Esophagus squamous epithelium (tissue), 4 donors: ENCODE data around the gene MEAF6.

Source experiments
- POLR2A ChIP-seq, 4 donors: fragments of 450-650 bp; IDR thresholded peaks; one replicate each; pipeline ENCODE4 v1.6.1; 2017; ENCODE audit warnings: antibody characterized with exemption in 4 of 4, mild to moderate bottlenecking in 4 of 4, moderate library complexity in 3 of 4
- TF ChIP-seq, protein P1 (sequence below), 6 experiments: fragments of 450-650 bp in 4 of 6; fragments of 200-600 bp in 2 of 6; sonication (generic) in 2 of 6; IDR thresholded peaks; one replicate each; pipeline ENCODE4 v1.5.1; 2016 to 2019; ENCODE audit warnings: antibody characterized with exemption in 6 of 6, mild to moderate bottlenecking in 4 of 6, moderate library complexity in 4 of 6

DNA sequence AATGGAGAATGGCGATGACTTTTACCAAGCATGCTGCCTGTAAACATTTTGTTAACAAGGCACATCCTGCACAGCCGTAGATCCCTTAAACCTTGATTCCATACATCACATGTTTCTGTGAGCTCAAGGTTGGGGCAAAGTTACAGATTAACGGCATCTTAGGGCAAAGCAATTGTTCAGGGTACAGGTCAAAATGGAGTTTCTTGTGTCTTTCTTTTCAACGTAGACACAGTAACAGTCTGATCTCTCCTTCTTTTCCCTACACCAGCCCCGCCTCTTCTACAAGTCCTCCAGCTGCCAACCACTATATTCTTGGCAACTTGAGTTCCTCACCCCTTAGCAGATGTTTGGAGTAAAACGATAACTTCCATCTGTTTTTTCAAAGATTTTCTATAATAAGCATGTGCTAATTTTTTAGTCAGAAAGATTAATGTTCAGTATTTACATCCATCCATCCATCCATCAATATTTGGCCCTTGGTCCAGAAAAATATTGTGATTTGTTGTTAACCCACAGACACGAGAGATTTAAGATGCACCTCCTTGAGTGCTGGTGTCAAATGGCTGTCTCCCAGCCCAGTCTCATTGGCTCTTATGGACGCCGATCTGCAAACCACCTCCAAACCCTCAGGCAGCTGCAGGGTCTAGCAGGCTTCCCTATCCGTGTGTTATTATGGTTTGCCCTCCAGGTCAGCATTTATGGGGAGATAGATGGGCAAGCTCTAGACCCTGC lies 46.0 kb upstream of the MEAF6 start:
- TF ChIP-seq, protein P1, sequence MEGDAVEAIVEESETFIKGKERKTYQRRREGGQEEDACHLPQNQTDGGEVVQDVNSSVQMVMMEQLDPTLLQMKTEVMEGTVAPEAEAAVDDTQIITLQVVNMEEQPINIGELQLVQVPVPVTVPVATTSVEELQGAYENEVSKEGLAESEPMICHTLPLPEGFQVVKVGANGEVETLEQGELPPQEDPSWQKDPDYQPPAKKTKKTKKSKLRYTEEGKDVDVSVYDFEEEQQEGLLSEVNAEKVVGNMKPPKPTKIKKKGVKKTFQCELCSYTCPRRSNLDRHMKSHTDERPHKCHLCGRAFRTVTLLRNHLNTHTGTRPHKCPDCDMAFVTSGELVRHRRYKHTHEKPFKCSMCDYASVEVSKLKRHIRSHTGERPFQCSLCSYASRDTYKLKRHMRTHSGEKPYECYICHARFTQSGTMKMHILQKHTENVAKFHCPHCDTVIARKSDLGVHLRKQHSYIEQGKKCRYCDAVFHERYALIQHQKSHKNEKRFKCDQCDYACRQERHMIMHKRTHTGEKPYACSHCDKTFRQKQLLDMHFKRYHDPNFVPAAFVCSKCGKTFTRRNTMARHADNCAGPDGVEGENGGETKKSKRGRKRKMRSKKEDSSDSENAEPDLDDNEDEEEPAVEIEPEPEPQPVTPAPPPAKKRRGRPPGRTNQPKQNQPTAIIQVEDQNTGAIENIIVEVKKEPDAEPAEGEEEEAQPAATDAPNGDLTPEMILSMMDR (IDR thresholded peaks at IDR 0.05), result no peak
- no peak for TF ChIP-seq POLR2A (IDR thresholded peaks at IDR 0.05)
